OCI-LY1 (cell line): ENCODE measurements around the gene WFDC5.

Source experiments
- EZH2 ChIP-seq: fragments of 200-600 bp; sonication (generic), shearing (Covaris generic); IDR thresholded peaks from 2 replicates; pipeline ENCODE4 v1.8.0; 2017; ENCODE audit warnings: borderline replicate concordance, mixed run types, mild to moderate bottlenecking, antibody characterized with exemption, low read length, moderate library complexity, mixed read lengths
- TF ChIP-seq, protein P1 (sequence below): fragments of 200-600 bp; sonication (generic), shearing (Covaris generic); IDR thresholded peaks from 2 replicates; pipeline ENCODE4 v1.5.1; 2017; ENCODE audit warnings: mild to moderate bottlenecking, antibody characterized with exemption, low read length, moderate library complexity, mixed read lengths

DNA sequence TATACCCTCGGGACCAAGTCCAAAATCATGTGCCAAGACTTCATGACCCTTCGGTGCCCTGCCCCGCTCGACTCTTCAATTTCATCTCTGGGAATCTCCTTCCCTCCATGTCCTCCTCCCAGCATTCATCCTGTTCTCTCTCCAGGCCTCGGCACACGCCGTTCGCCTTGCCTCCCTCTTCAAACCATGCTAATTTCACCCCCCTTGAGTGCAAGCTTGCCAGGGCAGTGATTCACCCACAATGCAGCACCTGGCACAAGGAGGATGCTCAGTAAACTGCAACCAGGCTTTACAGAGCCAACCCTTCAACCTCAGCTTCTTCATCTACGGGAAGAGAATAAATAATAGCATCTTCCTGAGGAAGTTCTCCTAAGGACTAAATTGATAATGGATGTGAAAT lies 18.2 kb downstream of the WFDC5 start:
- TF ChIP-seq EZH2: no peak
- TF ChIP-seq, protein P1, sequence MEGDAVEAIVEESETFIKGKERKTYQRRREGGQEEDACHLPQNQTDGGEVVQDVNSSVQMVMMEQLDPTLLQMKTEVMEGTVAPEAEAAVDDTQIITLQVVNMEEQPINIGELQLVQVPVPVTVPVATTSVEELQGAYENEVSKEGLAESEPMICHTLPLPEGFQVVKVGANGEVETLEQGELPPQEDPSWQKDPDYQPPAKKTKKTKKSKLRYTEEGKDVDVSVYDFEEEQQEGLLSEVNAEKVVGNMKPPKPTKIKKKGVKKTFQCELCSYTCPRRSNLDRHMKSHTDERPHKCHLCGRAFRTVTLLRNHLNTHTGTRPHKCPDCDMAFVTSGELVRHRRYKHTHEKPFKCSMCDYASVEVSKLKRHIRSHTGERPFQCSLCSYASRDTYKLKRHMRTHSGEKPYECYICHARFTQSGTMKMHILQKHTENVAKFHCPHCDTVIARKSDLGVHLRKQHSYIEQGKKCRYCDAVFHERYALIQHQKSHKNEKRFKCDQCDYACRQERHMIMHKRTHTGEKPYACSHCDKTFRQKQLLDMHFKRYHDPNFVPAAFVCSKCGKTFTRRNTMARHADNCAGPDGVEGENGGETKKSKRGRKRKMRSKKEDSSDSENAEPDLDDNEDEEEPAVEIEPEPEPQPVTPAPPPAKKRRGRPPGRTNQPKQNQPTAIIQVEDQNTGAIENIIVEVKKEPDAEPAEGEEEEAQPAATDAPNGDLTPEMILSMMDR: no peak
